Hindlimb muscle (tissue), 1 donor: ENCODE results near the gene OPCML. TPM values are rescaled to one million over a fixed set of nuclear protein-coding genes. Genes with fewer than 3 reads are reported as not detected.

ENCODE experiments used
- DNase-seq: peaks from one replicate; pipeline ENCODE4 v3.0.0-alpha.2; 2013
- polyA plus RNA-seq: library from polyadenylated mRNA; unstranded; fragments of 120-200 nt; gene quantifications from one replicate; pipeline ENCODE4 v1.2.1, GENCODE V29; 2013; ENCODE audit not compliant: insufficient read length

Gene OPCML
- polyA plus RNA-seq, 1 donor: 1.1 TPM

GRCh38 chr11:133501643-133502539 is 30.4 kb downstream of the OPCML start:
- DNase-seq: no peak

GRCh38 chr11:133500936-133501335 is 31.4 kb downstream of the OPCML start:
- DNase-seq: no peak

GRCh38 chr11:133500435-133500834 is 31.9 kb downstream of the OPCML start:
- DNase-seq: no peak

- DNase-seq: no peak
Measured at GRCh38 chr11:133498969-133499368, 33.3 kb downstream of the OPCML start.

GRCh38 chr11:133497477-133498140 is 34.7 kb downstream of the OPCML start:
- no peak for DNase-seq

- DNase-seq: no peak
Measured at GRCh38 chr11:133492895-133493294, 39.4 kb downstream of the OPCML start.

- no peak for DNase-seq
Measured at GRCh38 chr11:133491680-133492383, 40.5 kb downstream of the OPCML start.

- no peak for DNase-seq
Measured at GRCh38 chr11:133480722-133481121, 51.6 kb downstream of the OPCML start.

- no peak for DNase-seq
Measured at GRCh38 chr11:133479209-133479608, 53.1 kb downstream of the OPCML start.

GRCh38 chr11:133477251-133477625 is 55.1 kb downstream of the OPCML start:
- no peak for DNase-seq

- no peak for DNase-seq
Measured at GRCh38 chr11:133476570-133477250, 55.6 kb downstream of the OPCML start.

- no peak for DNase-seq
Measured at GRCh38 chr11:133474461-133474860, 57.8 kb downstream of the OPCML start.

GRCh38 chr11:133467686-133468085 is 64.6 kb downstream of the OPCML start:
- DNase-seq: no peak

GRCh38 chr11:133443206-133443747 is 89.0 kb downstream of the OPCML start:
- no peak for DNase-seq

GRCh38 chr11:133441964-133442660 is 90.2 kb downstream of the OPCML start:
- DNase-seq: no peak

GRCh38 chr11:133425992-133426391 is 106.3 kb downstream of the OPCML start:
- no peak for DNase-seq

- DNase-seq: no peak
Measured at GRCh38 chr11:133425245-133425644, 107.1 kb downstream of the OPCML start.

GRCh38 chr11:133418218-133418617 is 114.1 kb downstream of the OPCML start:
- DNase-seq: no peak

- DNase-seq: no peak
Measured at GRCh38 chr11:133414506-133414905, 117.8 kb downstream of the OPCML start.

- DNase-seq: no peak
Measured at GRCh38 chr11:133413703-133414102, 118.6 kb downstream of the OPCML start.

- no peak for DNase-seq
Measured at GRCh38 chr11:133409799-133410198, 122.5 kb downstream of the OPCML start.

GRCh38 chr11:133408936-133409335 is 123.4 kb downstream of the OPCML start:
- DNase-seq: no peak
